Glutamatergic neuron (in vitro differentiated cells): ENCODE data around the gene LAX1. TPM values are rescaled to one million over a fixed set of nuclear protein-coding genes. Genes with fewer than 3 reads are reported as not detected.
"Not testable (repeated sequence)": the region's sequence is repeated elsewhere in the genome, so short reads cannot be mapped to it uniquely, and the experiment has no call there.

Experiments
- DNase-seq: peaks from one replicate; pipeline ENCODE4 v3.0.0; 2022
- H3K27ac Mint-ChIP-seq: one replicate; pipeline ENCODE4 v1.8.0; 2020; ENCODE audit warnings: mild to moderate bottlenecking, mixed read lengths, inconsistent platforms; ENCODE audit not compliant: unreplicated experiment
- H3K27me3 Mint-ChIP-seq: one replicate; pipeline ENCODE4 v1.8.0; 2020; ENCODE audit warnings: mild to moderate bottlenecking, moderate library complexity, mixed read lengths, inconsistent platforms; ENCODE audit not compliant: unreplicated experiment
- H3K36me3 Mint-ChIP-seq: one replicate; pipeline ENCODE4 v1.8.0; 2020; ENCODE audit warnings: mild to moderate bottlenecking, mixed read lengths, inconsistent platforms; ENCODE audit not compliant: unreplicated experiment
- H3K4me1 Mint-ChIP-seq: one replicate; pipeline ENCODE4 v1.8.0; 2020; ENCODE audit warnings: mild to moderate bottlenecking, low read depth, mixed read lengths, inconsistent platforms; ENCODE audit not compliant: unreplicated experiment
- H3K4me3 Mint-ChIP-seq: one replicate; pipeline ENCODE4 v1.8.0; 2020; ENCODE audit warnings: mild to moderate bottlenecking, mixed read lengths, inconsistent platforms; ENCODE audit not compliant: unreplicated experiment
- H3K9me3 Mint-ChIP-seq: one replicate; pipeline ENCODE4 v1.8.0; 2020; ENCODE audit warnings: mild to moderate bottlenecking, moderate library complexity, mixed read lengths, inconsistent platforms; ENCODE audit not compliant: unreplicated experiment
- total RNA-seq: library from RNA; stranded (reverse); fragmentation: NEBNext Ultra II Directional; extraction: Animal tissue kit (Norgen Biotek cat#: 25700); gene quantifications from one replicate; pipeline ENCODE4 v1.2.1, GENCODE V29; 2021; ENCODE audit not compliant: unreplicated experiment
- TF ChIP-seq, protein P1 (sequence below): fragments of 200-600 bp; sonication (generic); IDR thresholded peaks from one replicate; pipeline ENCODE4 v1.5.0; 2021; ENCODE audit not compliant: partially characterized antibody, unreplicated experiment

Gene LAX1
- total RNA-seq, 1 donor from 2014 or later = not detected

DNA sequence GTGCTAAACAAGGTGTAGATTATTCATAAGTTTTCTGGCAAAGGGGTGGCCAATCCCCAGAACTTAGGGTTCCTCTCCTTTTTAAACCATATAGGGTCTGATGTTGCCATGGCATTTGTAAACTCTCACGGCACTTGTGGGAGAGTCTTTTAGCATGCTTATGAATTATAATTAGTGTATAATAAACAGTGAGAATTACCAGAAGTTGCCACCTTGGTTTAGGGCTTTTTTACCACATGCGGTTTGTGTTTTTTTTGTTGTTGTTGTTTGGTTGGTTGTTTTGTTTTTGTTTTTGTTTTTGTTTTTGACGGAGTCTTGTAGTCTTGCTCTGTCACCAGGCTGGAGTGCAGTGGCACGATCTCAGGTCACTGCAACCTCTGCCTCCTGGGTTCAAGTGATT is 8.9 kb upstream of the LAX1 start:
- Mint-ChIP-seq H3K27me3 (peaks cover 1% of the 10 kb centered on the region), H3K27ac (no peak overlapping the region), H3K36me3 (no peaks in the 10 kb centered on the region), H3K9me3 (no peaks in the 10 kb centered on the region), H3K4me3 (no peak overlapping the region), H3K4me1 (peaks cover 2% of the 10 kb centered on the region)
- DNase-seq = no peak
- TF ChIP-seq, protein P1, sequence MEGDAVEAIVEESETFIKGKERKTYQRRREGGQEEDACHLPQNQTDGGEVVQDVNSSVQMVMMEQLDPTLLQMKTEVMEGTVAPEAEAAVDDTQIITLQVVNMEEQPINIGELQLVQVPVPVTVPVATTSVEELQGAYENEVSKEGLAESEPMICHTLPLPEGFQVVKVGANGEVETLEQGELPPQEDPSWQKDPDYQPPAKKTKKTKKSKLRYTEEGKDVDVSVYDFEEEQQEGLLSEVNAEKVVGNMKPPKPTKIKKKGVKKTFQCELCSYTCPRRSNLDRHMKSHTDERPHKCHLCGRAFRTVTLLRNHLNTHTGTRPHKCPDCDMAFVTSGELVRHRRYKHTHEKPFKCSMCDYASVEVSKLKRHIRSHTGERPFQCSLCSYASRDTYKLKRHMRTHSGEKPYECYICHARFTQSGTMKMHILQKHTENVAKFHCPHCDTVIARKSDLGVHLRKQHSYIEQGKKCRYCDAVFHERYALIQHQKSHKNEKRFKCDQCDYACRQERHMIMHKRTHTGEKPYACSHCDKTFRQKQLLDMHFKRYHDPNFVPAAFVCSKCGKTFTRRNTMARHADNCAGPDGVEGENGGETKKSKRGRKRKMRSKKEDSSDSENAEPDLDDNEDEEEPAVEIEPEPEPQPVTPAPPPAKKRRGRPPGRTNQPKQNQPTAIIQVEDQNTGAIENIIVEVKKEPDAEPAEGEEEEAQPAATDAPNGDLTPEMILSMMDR = no peak

- H3K36me3 Mint-ChIP-seq, DNase-seq, H3K9me3 Mint-ChIP-seq, H3K27me3 Mint-ChIP-seq, H3K4me3 Mint-ChIP-seq, H3K4me1 Mint-ChIP-seq, H3K27ac Mint-ChIP-seq: not testable (repeated sequence)
Observed at GRCh38 chr1:203758749-203759148, 6.2 kb upstream of the LAX1 start.

- peaks cover 1% of the 10 kb centered on the region for H3K27me3 Mint-ChIP-seq
- TF ChIP-seq, protein P1 = no peak
- no peaks in the 10 kb centered on the region for H3K9me3 Mint-ChIP-seq
- DNase-seq = no peak
- no peaks in the 10 kb centered on the region for H3K4me1 Mint-ChIP-seq
- no peak overlapping the region for H3K4me3 Mint-ChIP-seq
- no peak overlapping the region for H3K27ac Mint-ChIP-seq
- H3K36me3 Mint-ChIP-seq = no peaks in the 10 kb centered on the region
Observed at GRCh38 chr1:203760506-203760905, 4.5 kb upstream of the LAX1 start.

DNA sequence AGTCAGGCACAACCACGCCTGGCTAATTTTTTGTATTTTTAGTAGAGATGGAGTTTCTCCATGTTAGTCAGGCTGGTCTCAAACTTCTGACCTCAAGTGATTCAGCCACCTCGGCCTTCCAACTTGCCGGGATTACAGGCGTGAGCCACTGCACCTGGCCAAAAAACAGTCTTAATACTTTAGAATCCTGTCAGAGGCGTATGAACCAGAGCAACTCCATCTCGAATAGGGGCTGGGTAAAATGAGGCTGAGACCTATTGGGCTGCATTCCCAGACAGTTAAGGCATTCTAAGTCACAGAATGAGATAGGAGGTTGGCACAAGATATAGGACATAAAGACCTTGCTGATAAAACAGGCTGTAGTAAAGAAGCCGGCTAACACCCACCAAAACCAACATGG is 3.0 kb upstream of the LAX1 start:
- not testable (repeated sequence) for H3K9me3 Mint-ChIP-seq, H3K27me3 Mint-ChIP-seq, H3K4me1 Mint-ChIP-seq, H3K4me3 Mint-ChIP-seq, H3K36me3 Mint-ChIP-seq, DNase-seq, H3K27ac Mint-ChIP-seq

DNA sequence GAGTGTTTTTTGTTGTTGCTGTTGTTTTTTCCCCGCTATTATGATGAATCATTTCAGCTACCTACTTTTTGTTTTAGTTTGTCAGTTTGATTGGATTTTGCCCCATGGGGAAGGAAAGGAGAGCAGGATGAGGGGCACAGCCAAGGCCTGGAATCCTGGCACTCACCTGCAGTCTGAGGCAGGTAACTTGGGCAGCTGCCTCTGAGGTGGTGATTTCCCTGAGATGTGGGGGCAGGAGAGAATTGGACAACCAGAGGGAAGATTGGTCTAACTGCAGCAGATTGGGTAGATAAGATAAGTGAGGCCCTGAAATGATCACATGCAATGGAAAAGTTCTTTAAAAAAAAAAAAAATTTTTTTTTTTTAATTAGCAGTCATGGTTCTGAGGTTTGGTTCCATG is 1.5 kb upstream of the LAX1 start:
- TF ChIP-seq, protein P1 = no peak
- H3K27me3 Mint-ChIP-seq = peaks cover 2% of the 10 kb centered on the region
- DNase-seq = no peak
- no peaks in the 10 kb centered on the region for H3K4me1 Mint-ChIP-seq
- no peaks in the 10 kb centered on the region for H3K36me3 Mint-ChIP-seq
- no peak overlapping the region for H3K27ac Mint-ChIP-seq
- H3K4me3 Mint-ChIP-seq = no peak overlapping the region
- no peaks in the 10 kb centered on the region for H3K9me3 Mint-ChIP-seq

GRCh38 chr1:203764105-203765028 is 616 bp upstream of the LAX1 start:
- no peak overlapping the region for H3K4me3 Mint-ChIP-seq
- TF ChIP-seq, protein P1 = no peak
- DNase-seq = no peak
- H3K36me3 Mint-ChIP-seq = no peaks in the 10 kb centered on the region
- no peaks in the 10 kb centered on the region for H3K4me1 Mint-ChIP-seq
- no peaks in the 10 kb centered on the region for H3K9me3 Mint-ChIP-seq
- no peak overlapping the region for H3K27ac Mint-ChIP-seq
- H3K27me3 Mint-ChIP-seq = peaks cover 2% of the 10 kb centered on the region
